HEK293 (cell line): ENCODE results near the gene CAPS.

Experiments used
- CTCF ChIA-PET: fragments of 350-600 bp; formaldehyde crosslinking; extraction: SDS; loops from one replicate; lab custom pipeline; 2021; ENCODE audit warnings: antibody characterized with exemption; lab: Yijun Ruan, JAX
- POLR2A ChIA-PET: fragments of 300-600 bp; formaldehyde crosslinking; extraction: SDS; loops from one replicate; lab custom pipeline; 2020; ENCODE audit warnings: antibody characterized with exemption, inconsistent platforms; lab: Yijun Ruan, JAX
- H3K27ac ChIP-seq: fragments of 200-500 bp; sonication (Bioruptor generic); 2 replicates; pipeline ENCODE4 v1.5.1; 2014; ENCODE audit warnings: low read depth, low read length, control low read depth, inconsistent platforms; ENCODE audit errors: extremely low read depth
- H3K36me3 ChIP-seq, 2 experiments: fragments of 200-500 bp in 1 of 2; sonication (Bioruptor generic) in 1 of 2; 1 replicate in 1 of 2; 2 replicates in 1 of 2; pipeline ENCODE4 v1.5.1; 2014 to 2017; ENCODE audit warnings: inconsistent platforms in 2 of 2, low read length in 2 of 2; ENCODE audit not compliant: control insufficient read depth in 2 of 2, insufficient read depth in 1 of 2
- H3K4me1 ChIP-seq: fragments of 200-500 bp; sonication (Bioruptor generic); 2 replicates; pipeline ENCODE4 v1.5.1; 2014; ENCODE audit warnings: mild to moderate bottlenecking, low read length, inconsistent platforms; ENCODE audit not compliant: control insufficient read depth, insufficient read depth
- H3K4me3 ChIP-seq: 2 replicates; pipeline ENCODE4 v1.5.1; 2011; ENCODE audit warnings: low read depth, mild to moderate bottlenecking, control low read depth, low read length, moderate library complexity
- H3K9me3 ChIP-seq: fragments of 200-500 bp; sonication (Bioruptor generic); 2 replicates; pipeline ENCODE4 v1.5.1; 2014; ENCODE audit warnings: low read depth, low read length, inconsistent platforms; ENCODE audit not compliant: control insufficient read depth, insufficient read depth
- BCL11A ChIP-seq: fragments of 450-650 bp; formaldehyde crosslinking; IDR thresholded peaks from 2 replicates; pipeline ENCODE4 v1.5.1; 2016; ENCODE audit warnings: low read depth, missing biosample characterization, missing genetic modification characterization
- BCL11B ChIP-seq: fragments of 450-650 bp; formaldehyde crosslinking; IDR thresholded peaks from 2 replicates; pipeline ENCODE4 v1.5.1; 2016; ENCODE audit warnings: low read depth, missing biosample characterization, missing genetic modification characterization
- EGR2 ChIP-seq: fragments of 450-650 bp; formaldehyde crosslinking; IDR thresholded peaks from 2 replicates; pipeline ENCODE4 v1.5.1; 2016; ENCODE audit warnings: low read depth, missing biosample characterization, missing genetic modification characterization
- ELK4 ChIP-seq: IDR thresholded peaks from 2 replicates; pipeline ENCODE4 v1.6.1; 2011; ENCODE audit warnings: mild to moderate bottlenecking, low read depth, low read length, borderline replicate concordance
- FEZF1 ChIP-seq: fragments of 450-650 bp; formaldehyde crosslinking; IDR thresholded peaks from 2 replicates; pipeline ENCODE4 v1.5.1; 2016; ENCODE audit warnings: missing biosample characterization, missing genetic modification characterization
- GLI2 ChIP-seq: fragments of 450-650 bp; formaldehyde crosslinking; IDR thresholded peaks from 2 replicates; pipeline ENCODE4; 2017; ENCODE audit warnings: missing biosample characterization, missing genetic modification characterization, low read depth, borderline replicate concordance
- HOXA7 ChIP-seq: sonication (generic); formaldehyde crosslinking; IDR thresholded peaks from 2 replicates; pipeline ENCODE4 v1.8.1; 2022; ENCODE audit warnings: missing genetic modification reagents, borderline replicate concordance
- KLF16 ChIP-seq: fragments of 450-650 bp; formaldehyde crosslinking; IDR thresholded peaks from 2 replicates; pipeline ENCODE4 v1.5.1; 2017; ENCODE audit warnings: missing biosample characterization, missing genetic modification characterization
- PRDM1 ChIP-seq: fragments of 450-650 bp; formaldehyde crosslinking; IDR thresholded peaks from 2 replicates; pipeline ENCODE4; 2016; ENCODE audit warnings: missing biosample characterization, missing genetic modification characterization
- SP7 ChIP-seq: fragments of 450-650 bp; formaldehyde crosslinking; IDR thresholded peaks from 2 replicates; pipeline ENCODE4 v1.5.1; 2016; ENCODE audit warnings: missing biosample characterization, missing genetic modification characterization
- WT1 ChIP-seq: fragments of 450-650 bp; formaldehyde crosslinking; IDR thresholded peaks from 2 replicates; pipeline ENCODE4 v1.5.1; 2016; ENCODE audit warnings: missing biosample characterization, missing genetic modification characterization
- YY2 ChIP-seq: fragments of 450-650 bp; formaldehyde crosslinking; IDR thresholded peaks from 2 replicates; pipeline ENCODE4 v1.5.1; 2016; ENCODE audit warnings: missing biosample characterization, missing genetic modification characterization
- ZFHX2 ChIP-seq: fragments of 450-650 bp; formaldehyde crosslinking; conservative IDR thresholded peaks from 2 replicates; pipeline ENCODE4 v1.5.1; 2016; ENCODE audit warnings: missing biosample characterization, missing genetic modification characterization
- ZIC2 ChIP-seq: fragments of 450-650 bp; formaldehyde crosslinking; IDR thresholded peaks from 2 replicates; pipeline ENCODE4 v1.5.1; 2016; ENCODE audit warnings: missing biosample characterization, missing genetic modification characterization
- ZNF10 ChIP-seq: fragments of 450-650 bp; formaldehyde crosslinking; IDR thresholded peaks from 2 replicates; pipeline ENCODE4 v1.5.1; 2017; ENCODE audit warnings: missing biosample characterization, missing genetic modification characterization
- ZNF114 ChIP-seq: fragments of 450-650 bp; formaldehyde crosslinking; IDR thresholded peaks from 2 replicates; pipeline ENCODE4 v1.5.0; 2017; ENCODE audit warnings: missing biosample characterization, missing genetic modification characterization
- ZNF140 ChIP-seq: fragments of 450-650 bp; formaldehyde crosslinking; IDR thresholded peaks from 2 replicates; pipeline ENCODE4 v1.5.1; 2016; ENCODE audit warnings: missing biosample characterization, missing genetic modification characterization
- ZNF248 ChIP-seq: fragments of 450-650 bp; formaldehyde crosslinking; IDR thresholded peaks from 2 replicates; pipeline ENCODE4 v1.5.1; 2017; ENCODE audit warnings: missing biosample characterization, missing genetic modification characterization
- ZNF354C ChIP-seq: fragments of 450-650 bp; formaldehyde crosslinking; IDR thresholded peaks from 2 replicates; pipeline ENCODE4 v1.5.1; 2016; ENCODE audit warnings: missing biosample characterization, missing genetic modification characterization, low read depth, borderline replicate concordance
- ZNF366 ChIP-seq: fragments of 450-650 bp; formaldehyde crosslinking; conservative IDR thresholded peaks from 2 replicates; pipeline ENCODE4 v1.5.1; 2016; ENCODE audit warnings: missing biosample characterization, missing genetic modification characterization
- ZNF513 ChIP-seq: fragments of 450-650 bp; IDR thresholded peaks from 2 replicates; pipeline ENCODE4 v1.5.1; 2018; ENCODE audit warnings: missing biosample characterization, missing genetic modification characterization
- ZNF558 ChIP-seq: fragments of 450-650 bp; formaldehyde crosslinking; IDR thresholded peaks from 2 replicates; pipeline ENCODE4 v1.5.1; 2016; ENCODE audit warnings: missing biosample characterization, missing genetic modification characterization
- ZNF600 ChIP-seq: fragments of 450-650 bp; formaldehyde crosslinking; IDR thresholded peaks from 2 replicates; pipeline ENCODE4 v1.5.1; 2016; ENCODE audit warnings: missing biosample characterization, missing genetic modification characterization
- ZNF654 ChIP-seq: fragments of 450-650 bp; formaldehyde crosslinking; IDR thresholded peaks from 2 replicates; pipeline ENCODE4 v1.5.1; 2016; ENCODE audit warnings: low read depth, missing biosample characterization, missing genetic modification characterization
- ZNF76 ChIP-seq: fragments of 450-650 bp; formaldehyde crosslinking; IDR thresholded peaks from 2 replicates; pipeline ENCODE4; 2016; ENCODE audit warnings: low read depth, missing biosample characterization, missing genetic modification characterization, borderline replicate concordance
- ZNF777 ChIP-seq: fragments of 450-650 bp; formaldehyde crosslinking; IDR thresholded peaks from 2 replicates; pipeline ENCODE4 v1.5.1; 2017; ENCODE audit warnings: missing biosample characterization, missing genetic modification characterization, borderline replicate concordance
- ZSCAN23 ChIP-seq: fragments of 450-650 bp; formaldehyde crosslinking; IDR thresholded peaks from 2 replicates; pipeline ENCODE4 v1.5.1; 2016; ENCODE audit warnings: missing biosample characterization, missing genetic modification characterization
- ZSCAN30 ChIP-seq: fragments of 450-650 bp; IDR thresholded peaks from 2 replicates; pipeline ENCODE4 v1.5.1; 2018; ENCODE audit warnings: missing biosample characterization, mild to moderate bottlenecking, missing genetic modification characterization, moderate library complexity
- TF ChIP-seq, protein P1 (sequence below): fragments of 450-650 bp; formaldehyde crosslinking; IDR thresholded peaks from 2 replicates; pipeline ENCODE4 v1.5.1; 2016; ENCODE audit warnings: missing biosample characterization, missing genetic modification characterization, borderline replicate concordance

The CAPS gene

DNA sequence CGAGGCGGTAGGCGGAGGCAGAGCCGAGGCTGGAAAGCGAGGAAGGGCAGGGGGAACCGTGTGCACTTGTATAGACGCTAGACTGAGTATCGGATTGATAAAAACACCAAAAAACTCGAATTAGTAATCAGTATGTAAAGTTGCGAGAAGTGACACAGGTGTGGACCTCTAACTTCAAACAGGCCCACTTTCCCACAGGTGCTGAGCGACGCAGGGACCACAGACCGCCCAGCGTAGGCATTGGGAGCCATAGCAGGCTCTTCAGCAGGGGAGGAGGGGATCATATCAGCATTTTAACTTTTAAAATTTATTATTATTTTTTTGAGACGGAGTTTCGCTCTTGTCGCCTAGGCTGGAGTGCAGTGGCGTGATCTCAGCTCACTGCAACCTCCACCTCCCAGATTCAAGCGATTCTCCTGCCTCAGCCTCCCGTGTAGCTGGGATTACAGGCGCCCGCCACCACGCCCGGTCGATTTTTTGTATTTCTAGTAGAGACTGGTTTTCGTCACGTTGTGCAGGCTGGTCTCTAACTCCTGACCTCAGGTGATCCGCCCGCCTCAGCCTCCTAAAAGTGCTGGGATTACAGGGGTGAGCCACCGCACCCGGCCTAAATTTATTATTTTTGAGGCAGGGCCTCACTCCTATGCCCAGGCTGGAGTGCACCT lies 8.8 kb upstream of the CAPS start (continued):
- TF ChIP-seq KLF16, result 0 out of 2 replicates have a peak, but pooled peaks have one; percentile 5
- TF ChIP-seq ZNF654 (tag by site-specific recombination), result no peak
- TF ChIP-seq ZNF140 (tag by site-specific recombination), result no peak
- no peak for TF ChIP-seq BCL11A (tag by site-specific recombination)
- TF ChIP-seq PRDM1 (tag by site-specific recombination), result no peak
- no peak for TF ChIP-seq ZNF366 (tag by site-specific recombination)
- TF ChIP-seq BCL11B (tag by site-specific recombination), result no peak
- TF ChIP-seq ZNF10 (tag by site-specific recombination), result 0 out of 2 replicates have a peak, but pooled peaks have one; percentile 7
- no peak for TF ChIP-seq YY2
- TF ChIP-seq ZNF76, result no peak
- no peak for TF ChIP-seq ELK4
- TF ChIP-seq SP7 (tag by site-specific recombination), result no peak
- no peak for TF ChIP-seq ZNF513
- TF ChIP-seq GLI2 (tag by site-specific recombination), result no peak

DNA sequence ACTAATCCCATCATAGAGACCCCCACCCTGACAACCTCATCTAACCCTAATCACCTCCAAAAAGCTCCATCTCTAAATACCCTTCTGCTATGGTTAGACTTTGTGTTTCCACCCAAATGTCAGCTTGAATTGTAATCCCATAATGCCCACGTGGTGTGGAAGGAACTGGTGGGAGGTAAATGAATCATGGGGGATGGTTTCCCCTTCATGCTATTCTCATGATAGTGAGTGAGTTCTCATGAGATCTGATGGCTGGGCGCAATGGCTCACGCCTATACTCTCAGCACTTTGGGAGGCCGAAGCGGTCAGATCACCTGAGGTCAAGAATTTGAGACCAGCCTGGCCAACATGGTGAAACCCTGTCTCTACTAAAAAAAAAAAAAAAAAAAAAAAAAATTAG lies 6.8 kb upstream of the CAPS start:
- TF ChIP-seq ZSCAN23, result no peak
- TF ChIP-seq EGR2 (tag by site-specific recombination), result peak; percentile 53
- no peak for TF ChIP-seq HOXA7 (CRISPR knock-in tag)
- no peak for TF ChIP-seq ZNF777 (tag by site-specific recombination)
- TF ChIP-seq SP7 (tag by site-specific recombination), result no peak
- TF ChIP-seq ZFHX2 (tag by site-specific recombination), result peak; percentile 78
- no peak for TF ChIP-seq WT1 (tag by site-specific recombination)
- H3K4me1 ChIP-seq, result no peaks in the 10 kb centered on the region
- POLR2A ChIA-PET, result no interaction called here
- no peaks in the 10 kb centered on the region for H3K9me3 ChIP-seq
- H3K27ac ChIP-seq, result no peak overlapping the region
- CTCF ChIA-PET, result interaction anchor here (0.7 to 1.4 kb wide), 2 partner anchors 14 to 46 kb away, joined by 3 to 4 read pairs; no protein-coding TSS in a partner anchor
- H3K4me3 ChIP-seq, result no peak overlapping the region
- peaks cover 0 to 12% of the 10 kb centered on the region in 2 experiments; a peak in 2 of 3 replicates for H3K36me3 ChIP-seq

- CTCF ChIA-PET, result interaction anchor here (0.6 kb wide), 1 partner anchor 86 kb away, joined by 3 read pairs; no protein-coding TSS in a partner anchor
- H3K36me3 ChIP-seq, result peaks cover 0 to 18% of the 10 kb centered on the region in 2 experiments; a peak in 2 of 3 replicates
- no peak for TF ChIP-seq ZSCAN30 (tag by site-specific recombination)
- TF ChIP-seq ZNF114 (tag by site-specific recombination), result no peak
- peak; percentile 74 for TF ChIP-seq ZIC2 (tag by site-specific recombination)
- TF ChIP-seq ZNF558 (tag by site-specific recombination), result no peak
- peak; percentile 35; the same call in 1 of the 2 replicates for TF ChIP-seq ZNF600 (tag by site-specific recombination)
- TF ChIP-seq ZNF354C (tag by site-specific recombination), result no peak
- TF ChIP-seq, protein P1, sequence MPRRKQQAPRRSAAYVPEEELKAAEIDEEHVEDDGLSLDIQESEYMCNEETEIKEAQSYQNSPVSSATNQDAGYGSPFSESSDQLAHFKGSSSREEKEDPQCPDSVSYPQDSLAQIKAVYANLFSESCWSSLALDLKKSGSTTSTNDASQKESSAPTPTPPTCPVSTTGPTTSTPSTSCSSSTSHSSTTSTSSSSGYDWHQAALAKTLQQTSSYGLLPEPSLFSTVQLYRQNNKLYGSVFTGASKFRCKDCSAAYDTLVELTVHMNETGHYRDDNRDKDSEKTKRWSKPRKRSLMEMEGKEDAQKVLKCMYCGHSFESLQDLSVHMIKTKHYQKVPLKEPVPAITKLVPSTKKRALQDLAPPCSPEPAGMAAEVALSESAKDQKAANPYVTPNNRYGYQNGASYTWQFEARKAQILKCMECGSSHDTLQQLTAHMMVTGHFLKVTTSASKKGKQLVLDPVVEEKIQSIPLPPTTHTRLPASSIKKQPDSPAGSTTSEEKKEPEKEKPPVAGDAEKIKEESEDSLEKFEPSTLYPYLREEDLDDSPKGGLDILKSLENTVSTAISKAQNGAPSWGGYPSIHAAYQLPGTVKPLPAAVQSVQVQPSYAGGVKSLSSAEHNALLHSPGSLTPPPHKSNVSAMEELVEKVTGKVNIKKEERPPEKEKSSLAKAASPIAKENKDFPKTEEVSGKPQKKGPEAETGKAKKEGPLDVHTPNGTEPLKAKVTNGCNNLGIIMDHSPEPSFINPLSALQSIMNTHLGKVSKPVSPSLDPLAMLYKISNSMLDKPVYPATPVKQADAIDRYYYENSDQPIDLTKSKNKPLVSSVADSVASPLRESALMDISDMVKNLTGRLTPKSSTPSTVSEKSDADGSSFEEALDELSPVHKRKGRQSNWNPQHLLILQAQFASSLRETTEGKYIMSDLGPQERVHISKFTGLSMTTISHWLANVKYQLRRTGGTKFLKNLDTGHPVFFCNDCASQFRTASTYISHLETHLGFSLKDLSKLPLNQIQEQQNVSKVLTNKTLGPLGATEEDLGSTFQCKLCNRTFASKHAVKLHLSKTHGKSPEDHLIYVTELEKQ (tag by site-specific recombination), result no peak
- no peak for TF ChIP-seq ZNF248 (tag by site-specific recombination)
- TF ChIP-seq FEZF1 (tag by site-specific recombination), result no peak
Observed at GRCh38 chr19:5908773-5909442, 5.1 kb upstream of the CAPS start.

More at GRCh38 chr19:5908773-5909442, 5.1 kb upstream of the CAPS start:
- H3K27ac ChIP-seq, result no peak overlapping the region
- H3K9me3 ChIP-seq, result no peaks in the 10 kb centered on the region
- H3K4me3 ChIP-seq, result no peak overlapping the region
- POLR2A ChIA-PET, result interaction anchor here (0.6 kb wide), 1 partner anchor 20 kb away, joined by 3 read pairs; no protein-coding TSS in a partner anchor
- H3K4me1 ChIP-seq, result no peaks in the 10 kb centered on the region
